ENCODE data around the gene ECSCR. TPM values are rescaled to one million over a fixed set of nuclear protein-coding genes. Genes with fewer than 3 reads are reported as not detected.

The ECSCR gene
- total RNA-seq, 1 experiment from 2014 or later, result not detected

DNA sequence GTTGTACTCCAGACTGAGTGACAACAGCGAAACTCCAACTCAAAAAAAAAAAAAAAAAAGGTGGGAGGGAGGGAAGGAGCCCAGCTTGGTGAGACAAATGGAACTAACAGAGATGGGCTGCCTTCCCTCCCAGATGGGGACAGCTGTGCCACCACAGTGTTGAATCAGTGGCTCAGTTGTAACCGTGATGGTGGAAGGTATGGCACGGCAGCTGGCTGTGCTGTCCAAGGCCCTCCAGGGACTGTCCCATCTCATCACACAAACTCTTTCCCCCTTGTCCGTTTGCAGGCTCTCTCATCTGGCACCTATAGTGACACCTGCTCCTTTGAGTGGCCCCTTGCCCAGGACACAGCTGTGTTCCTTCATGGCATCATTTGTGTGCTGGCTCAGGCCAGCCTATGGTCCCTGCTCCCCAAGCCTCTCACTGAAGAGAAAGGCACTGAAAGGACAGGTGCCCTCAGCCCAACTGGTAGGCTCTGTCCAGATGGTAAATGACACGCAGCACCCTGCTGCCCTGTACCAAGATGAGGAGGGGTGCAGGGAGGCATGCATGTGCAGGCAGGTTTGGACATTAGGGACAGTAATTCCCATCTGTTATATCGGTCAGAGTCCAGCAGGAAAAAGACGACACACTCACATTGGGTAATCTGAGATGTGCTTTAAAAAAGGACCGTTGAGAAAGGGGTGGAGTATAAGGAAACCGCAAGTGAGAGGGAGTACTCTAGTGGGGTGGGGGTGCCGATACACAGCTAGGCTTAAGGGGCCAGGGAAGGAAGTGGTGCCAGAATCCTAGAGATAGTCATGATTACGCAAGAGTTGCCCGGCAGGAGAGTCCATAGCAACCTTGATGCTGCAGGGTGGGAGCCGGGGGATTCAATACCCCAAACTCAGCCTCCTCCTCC lies 12.6 kb upstream of the ECSCR start:
- intact Hi-C loops (cut with micrococcal nuclease; ENCODE audit: unreplicated experiment), result no loop called here
- Histone ChIP-seq H3K9me3 (ENCODE audit: control insufficient read depth, insufficient read depth, low read depth, low read length) (no peaks in the 10 kb centered on the region), H3K27me3 (ENCODE audit: control insufficient read depth, insufficient read depth, low read length) (no peaks in the 10 kb centered on the region), H3K36me3 (ENCODE audit: control insufficient read depth, insufficient read depth, low read length) (no peaks in the 10 kb centered on the region), H3K4me3 (ENCODE audit: low read depth in 2 of 2, low read length in 2 of 2) (no peak overlapping the region), H3K4me1 (ENCODE audit: control insufficient read depth, insufficient read depth, low read length) (no peaks in the 10 kb centered on the region), H3K27ac (ENCODE audit: low read length) (no peak overlapping the region)
- ATAC-seq (no peak), DNase-seq (ENCODE audit: low read depth, low spot score) (no peak)
- no peak for TF ChIP-seq POLR2AphosphoS5 (IDR thresholded peaks at IDR 0.05; ENCODE audit: low read depth, low read length)
- TF ChIP-seq, protein P1, sequence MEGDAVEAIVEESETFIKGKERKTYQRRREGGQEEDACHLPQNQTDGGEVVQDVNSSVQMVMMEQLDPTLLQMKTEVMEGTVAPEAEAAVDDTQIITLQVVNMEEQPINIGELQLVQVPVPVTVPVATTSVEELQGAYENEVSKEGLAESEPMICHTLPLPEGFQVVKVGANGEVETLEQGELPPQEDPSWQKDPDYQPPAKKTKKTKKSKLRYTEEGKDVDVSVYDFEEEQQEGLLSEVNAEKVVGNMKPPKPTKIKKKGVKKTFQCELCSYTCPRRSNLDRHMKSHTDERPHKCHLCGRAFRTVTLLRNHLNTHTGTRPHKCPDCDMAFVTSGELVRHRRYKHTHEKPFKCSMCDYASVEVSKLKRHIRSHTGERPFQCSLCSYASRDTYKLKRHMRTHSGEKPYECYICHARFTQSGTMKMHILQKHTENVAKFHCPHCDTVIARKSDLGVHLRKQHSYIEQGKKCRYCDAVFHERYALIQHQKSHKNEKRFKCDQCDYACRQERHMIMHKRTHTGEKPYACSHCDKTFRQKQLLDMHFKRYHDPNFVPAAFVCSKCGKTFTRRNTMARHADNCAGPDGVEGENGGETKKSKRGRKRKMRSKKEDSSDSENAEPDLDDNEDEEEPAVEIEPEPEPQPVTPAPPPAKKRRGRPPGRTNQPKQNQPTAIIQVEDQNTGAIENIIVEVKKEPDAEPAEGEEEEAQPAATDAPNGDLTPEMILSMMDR (IDR thresholded peaks at IDR 0.05), result no peak
- TF ChIP-seq TCF7L2 (IDR thresholded peaks at IDR 0.05; ENCODE audit: low read depth, low read length), result no peak
- TF ChIP-seq SIN3A (IDR thresholded peaks at IDR 0.05; ENCODE audit: borderline replicate concordance, insufficient read depth, low read depth, low read length), result no peak
- TF ChIP-seq, protein P2, sequence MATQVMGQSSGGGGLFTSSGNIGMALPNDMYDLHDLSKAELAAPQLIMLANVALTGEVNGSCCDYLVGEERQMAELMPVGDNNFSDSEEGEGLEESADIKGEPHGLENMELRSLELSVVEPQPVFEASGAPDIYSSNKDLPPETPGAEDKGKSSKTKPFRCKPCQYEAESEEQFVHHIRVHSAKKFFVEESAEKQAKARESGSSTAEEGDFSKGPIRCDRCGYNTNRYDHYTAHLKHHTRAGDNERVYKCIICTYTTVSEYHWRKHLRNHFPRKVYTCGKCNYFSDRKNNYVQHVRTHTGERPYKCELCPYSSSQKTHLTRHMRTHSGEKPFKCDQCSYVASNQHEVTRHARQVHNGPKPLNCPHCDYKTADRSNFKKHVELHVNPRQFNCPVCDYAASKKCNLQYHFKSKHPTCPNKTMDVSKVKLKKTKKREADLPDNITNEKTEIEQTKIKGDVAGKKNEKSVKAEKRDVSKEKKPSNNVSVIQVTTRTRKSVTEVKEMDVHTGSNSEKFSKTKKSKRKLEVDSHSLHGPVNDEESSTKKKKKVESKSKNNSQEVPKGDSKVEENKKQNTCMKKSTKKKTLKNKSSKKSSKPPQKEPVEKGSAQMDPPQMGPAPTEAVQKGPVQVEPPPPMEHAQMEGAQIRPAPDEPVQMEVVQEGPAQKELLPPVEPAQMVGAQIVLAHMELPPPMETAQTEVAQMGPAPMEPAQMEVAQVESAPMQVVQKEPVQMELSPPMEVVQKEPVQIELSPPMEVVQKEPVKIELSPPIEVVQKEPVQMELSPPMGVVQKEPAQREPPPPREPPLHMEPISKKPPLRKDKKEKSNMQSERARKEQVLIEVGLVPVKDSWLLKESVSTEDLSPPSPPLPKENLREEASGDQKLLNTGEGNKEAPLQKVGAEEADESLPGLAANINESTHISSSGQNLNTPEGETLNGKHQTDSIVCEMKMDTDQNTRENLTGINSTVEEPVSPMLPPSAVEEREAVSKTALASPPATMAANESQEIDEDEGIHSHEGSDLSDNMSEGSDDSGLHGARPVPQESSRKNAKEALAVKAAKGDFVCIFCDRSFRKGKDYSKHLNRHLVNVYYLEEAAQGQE (IDR thresholded peaks at IDR 0.05; ENCODE audit: insufficient read depth in 1 of 2, low read depth in 2 of 2, low read length in 1 of 2), result no peak
- ChIA-PET POLR2A (interaction anchor here (0.6 to 0.7 kb wide), 2 partner anchors 13 to 64 kb away, joined by 7 to 13 read pairs; no protein-coding TSS in a partner anchor), CTCF (interaction anchor here (0.7 kb wide), 1 partner anchor 721 kb away, joined by 3 read pairs; no protein-coding TSS in a partner anchor)
- in situ Hi-C loops (cut with HindIII; ENCODE audit: low pct_unique_long_range_greater_than_20kb, low sequenced_read_pairs), result no loop called here
- BruUV-seq (replicated peaks), result no TSS peak

DNA sequence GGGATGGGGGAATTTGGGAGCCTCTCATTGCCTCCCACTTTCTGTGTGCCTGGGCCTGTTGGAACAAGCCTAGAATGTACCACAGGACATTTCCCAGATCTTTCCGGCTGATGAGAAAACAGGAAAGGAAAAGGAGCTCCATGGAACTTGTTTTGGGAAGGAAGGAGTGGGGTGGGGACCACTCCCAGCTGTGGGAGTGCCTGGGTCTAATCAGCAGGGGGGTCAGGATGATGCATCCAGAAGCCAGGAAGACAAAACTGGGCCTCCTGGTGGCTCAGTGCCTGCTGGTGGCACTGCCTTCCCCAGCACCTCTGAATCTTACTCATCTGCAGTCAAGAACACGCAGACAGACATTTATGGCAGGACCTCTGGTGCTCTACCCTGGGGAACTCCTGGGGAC lies 11.0 kb upstream of the ECSCR start:
- Histone ChIP-seq H3K4me1 (ENCODE audit: control insufficient read depth, insufficient read depth, low read length) (no peaks in the 10 kb centered on the region), H3K4me3 (ENCODE audit: low read depth in 2 of 2, low read length in 2 of 2) (no peak overlapping the region), H3K9me3 (ENCODE audit: control insufficient read depth, insufficient read depth, low read depth, low read length) (no peaks in the 10 kb centered on the region), H3K27me3 (ENCODE audit: control insufficient read depth, insufficient read depth, low read length) (no peaks in the 10 kb centered on the region), H3K36me3 (ENCODE audit: control insufficient read depth, insufficient read depth, low read length) (no peaks in the 10 kb centered on the region), H3K27ac (ENCODE audit: low read length) (no peak overlapping the region)
- intact Hi-C loops (cut with micrococcal nuclease; ENCODE audit: unreplicated experiment), result no loop called here
- CTCF ChIA-PET, result no interaction called here
- ATAC-seq (no peak), DNase-seq (ENCODE audit: low read depth, low spot score) (no peak)
- POLR2A ChIA-PET, result no interaction called here
- TF ChIP-seq, protein P1 (IDR thresholded peaks at IDR 0.05), result no peak
- TF ChIP-seq, protein P2 (IDR thresholded peaks at IDR 0.05; ENCODE audit: insufficient read depth in 1 of 2, low read depth in 2 of 2, low read length in 1 of 2), result no peak
- TF ChIP-seq POLR2AphosphoS5 (IDR thresholded peaks at IDR 0.05; ENCODE audit: low read depth, low read length) (no peak), SIN3A (IDR thresholded peaks at IDR 0.05; ENCODE audit: borderline replicate concordance, insufficient read depth, low read depth, low read length) (no peak), TCF7L2 (IDR thresholded peaks at IDR 0.05; ENCODE audit: low read depth, low read length) (no peak)
- in situ Hi-C loops (cut with HindIII; ENCODE audit: low pct_unique_long_range_greater_than_20kb, low sequenced_read_pairs), result no loop called here
- BruUV-seq (replicated peaks), result no TSS peak
